B cell (primary cell): Measurements from ENCODE around the gene IRGQ. TPM values are rescaled to one million over a fixed set of nuclear protein-coding genes. Genes with fewer than 3 reads are reported as not detected.

Experiments used
- ATAC-seq: fragments of 200-7000 bp; cut with Tn5 transposase; one replicate; pipeline ENCODE4 v1.10.0; 2021; ENCODE audit warnings: low read depth, mild to moderate bottlenecking, moderate number of reproducible peaks, moderate library complexity
- CTCF ChIA-PET: fragments of 350-600 bp; sonication (Branson Sonifier 250); formaldehyde crosslinking; loops from one replicate; lab custom pipeline; 2021; ENCODE audit warnings: antibody characterized with exemption, inconsistent platforms; lab: Charles Lee
- POLR2A ChIA-PET: fragments of 350-600 bp; sonication (Branson Sonifier 250); formaldehyde crosslinking; loops from one replicate; lab custom pipeline; 2021; ENCODE audit warnings: antibody characterized with exemption; lab: Charles Lee
- DNase-seq: peaks from one replicate; pipeline ENCODE4 v3.0.0; 2013
- H2AFZ ChIP-seq: 2 replicates; pipeline ENCODE4 v1.6.1; 2012; ENCODE audit warnings: mild to moderate bottlenecking, low read depth, low read length; ENCODE audit not compliant: insufficient read depth, poor library complexity, severe bottlenecking
- H3K27ac ChIP-seq, 2 donors: 1 replicate in 1 of 2; 2 replicates in 1 of 2; pipeline ENCODE4 v1.5.1; 2012 to 2013; ENCODE audit warnings: low read length in 2 of 2, mild to moderate bottlenecking in 2 of 2, moderate library complexity in 1 of 2
- H3K27me3 ChIP-seq, 4 experiments: fragments of 200-600 bp in 1 of 4; sonication (generic) in 1 of 4; replicated peaks in 1 of 4; 1 replicate in 2 of 4; 2 replicates in 2 of 4; pipeline versions ENCODE4 v1.6.1 to v1.7.0; 2013 to 2016; ENCODE audit warnings: low read length in 3 of 4, mild to moderate bottlenecking in 2 of 4, mixed read lengths in 1 of 4, moderate library complexity in 1 of 4; ENCODE audit not compliant: insufficient read depth in 4 of 4, control insufficient read depth in 3 of 4; ENCODE audit errors: control extremely low read depth in 1 of 4
- H3K36me3 ChIP-seq, 2 experiments: replicated peaks in 1 of 2; 1 replicate in 1 of 2; 2 replicates in 1 of 2; pipeline versions ENCODE4 v1.6.1 to v1.7.1; 2013; ENCODE audit warnings: low read length in 1 of 2; ENCODE audit not compliant: insufficient read depth in 2 of 2, control insufficient read depth in 1 of 2; ENCODE audit errors: control extremely low read depth in 1 of 2, extremely low read depth in 1 of 2
- H3K4me1 ChIP-seq, 2 donors: fragments of 200-600 bp in 1 of 2; sonication (generic) in 1 of 2; 1 replicate in 1 of 2; 2 replicates in 1 of 2; pipeline versions ENCODE4 v1.5.1 to v1.6.1; 2013 to 2017; ENCODE audit warnings: low read length in 2 of 2; ENCODE audit not compliant: control insufficient read depth in 2 of 2, insufficient read depth in 2 of 2
- H3K4me2 ChIP-seq: replicated peaks from 2 replicates; pipeline ENCODE3; 2012; ENCODE audit warnings: mild to moderate bottlenecking, low read depth, low read length; ENCODE audit not compliant: poor library complexity, severe bottlenecking
- H3K4me3 ChIP-seq, 5 experiments: fragments of 200-600 bp in 1 of 5; sonication (generic) in 1 of 5; 1 replicate in 3 of 5; 2 replicates in 2 of 5; pipeline versions ENCODE4 v1.5.1 to v1.7.0; 2011 to 2016; ENCODE audit warnings: low read length in 4 of 5, mild to moderate bottlenecking in 4 of 5, low read depth in 2 of 5, control low read depth in 1 of 5, moderate library complexity in 1 of 5; ENCODE audit not compliant: insufficient read depth in 1 of 5; ENCODE audit errors: control extremely low read depth in 1 of 5, extremely low read depth in 1 of 5
- H3K79me2 ChIP-seq: fragments of 200-600 bp; sonication (generic); one replicate; pipeline ENCODE4 v1.6.0; 2016; ENCODE audit warnings: low read length; ENCODE audit not compliant: control insufficient read depth, insufficient read depth
- H3K9ac ChIP-seq: fragments of 200-600 bp; sonication (generic); 2 replicates; pipeline ENCODE4 v1.6.1; 2017; ENCODE audit warnings: mild to moderate bottlenecking, low read length, moderate library complexity
- H3K9me3 ChIP-seq, 3 donors: one replicate each; pipeline versions ENCODE4 v1.6.1 to v1.7.1; 2013; ENCODE audit warnings: low read length in 2 of 3; ENCODE audit not compliant: control insufficient read depth in 2 of 3, insufficient read depth in 1 of 3; ENCODE audit errors: control extremely low read depth in 1 of 3
- H4K20me1 ChIP-seq: 2 replicates; pipeline ENCODE4 v1.6.0; 2012; ENCODE audit warnings: mild to moderate bottlenecking, low read length; ENCODE audit not compliant: insufficient read depth, control insufficient read depth, poor library complexity, severe bottlenecking
- H3K27ac Mint-ChIP-seq: one replicate; pipeline ENCODE4 v1.8.0; 2021; ENCODE audit warnings: mixed read lengths
- H3K27me3 Mint-ChIP-seq: one replicate; pipeline ENCODE4 v1.8.0; 2021; ENCODE audit warnings: mixed read lengths
- H3K4me1 Mint-ChIP-seq: one replicate; pipeline ENCODE4 v1.8.0; 2021; ENCODE audit warnings: mixed read lengths
- H3K4me3 Mint-ChIP-seq: one replicate; pipeline ENCODE4 v1.8.0; 2021; ENCODE audit warnings: mixed read lengths
- H3K9me3 Mint-ChIP-seq: one replicate; pipeline ENCODE4 v1.8.0; 2022; ENCODE audit warnings: mixed read lengths; ENCODE audit not compliant: insufficient read depth
- CTCF ChIP-seq: fragments of 200-600 bp; IDR thresholded peaks from one replicate; pipeline ENCODE4 v1.8.0; 2022; ENCODE audit warnings: antibody characterized with exemption, mild to moderate bottlenecking
- EZH2 ChIP-seq: IDR thresholded peaks from 2 replicates; pipeline ENCODE4 v1.6.1; 2012; ENCODE audit warnings: borderline replicate concordance, low read depth, mild to moderate bottlenecking, moderate library complexity, low read length; ENCODE audit not compliant: insufficient read depth, poor library complexity, severe bottlenecking
- WGBS: methylation state at CpG from one replicate; pipeline ENCODE4 v1.1.5; 2013; ENCODE audit warnings: missing lambda C conversion rate; ENCODE audit not compliant: insufficient coverage; 5-methylcytosine and 5-hydroxymethylcytosine counted together
- intact Hi-C: fragments of 100-400 bp; cut with micrococcal nuclease; formaldehyde crosslinking; loops from one replicate; pipeline ENCODE4 v1.10.0; 2022
- polyA plus RNA-seq: library from polyadenylated mRNA; depleted of rRNA; stranded (reverse); fragments of >200 nt; gene quantifications from 2 replicates; pipeline ENCODE4 v1.2.3, GENCODE V29; 2012
- total RNA-seq, 2 donors: library from RNA; stranded (reverse); fragments of 120-200 nt in 1 of 2; gene quantifications; 1 replicate in 1 of 2; 2 replicates in 1 of 2; pipeline versions ENCODE4 v1.2.3 to v1.2.4, GENCODE V29; 2013 to 2022

The IRGQ gene
- total and polyA plus RNA-seq, 2 donors (not counting 1 experiment from before 2014, with no cell fraction given): 20.3 to 22.6 TPM

DNA sequence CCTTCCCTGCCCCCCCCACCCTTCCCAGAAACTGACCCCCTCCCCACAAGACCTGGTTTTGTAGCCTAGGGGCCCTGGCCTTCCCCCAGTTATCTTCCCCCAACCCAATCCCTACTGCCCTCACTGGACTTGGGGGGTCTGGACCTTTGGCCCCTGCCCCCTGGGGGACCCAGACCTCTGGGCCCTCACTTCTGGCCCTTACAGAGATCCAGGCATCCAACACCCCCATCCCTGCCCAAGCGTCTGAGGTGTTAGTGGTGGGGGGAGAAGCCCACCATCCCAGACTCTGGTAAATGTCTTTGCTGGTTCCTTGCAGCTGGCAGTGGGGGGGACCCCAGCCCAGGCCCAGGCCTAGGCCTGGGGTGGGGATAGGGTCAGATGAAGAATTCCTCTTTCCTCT, 27.0 kb upstream of the IRGQ start:
- H3K27ac Mint-ChIP-seq: no peak overlapping the region
- WGBS: no CpG with 5 or more reads among the region's 1 CpG
- DNase-seq: no peak

More for the DNA sequence above, 27.0 kb upstream of the IRGQ start:
- Histone ChIP-seq H3K27ac (no peak overlapping the region), H2AFZ (no peak overlapping the region), H3K4me3 (no peak overlapping the region), H3K79me2 (peaks cover 8% of the 10 kb centered on the region), H3K27me3 (peaks cover 0 to 14% (median 7%) of the 10 kb centered on the region in 4 experiments), H3K4me1 (peaks cover 20 to 22% of the 10 kb centered on the region in 2 donors), H3K4me2 (no peak overlapping the region), H3K9me3 (peaks cover 0 to 28% (median 0%) of the 10 kb centered on the region in 3 donors), H3K36me3 (no peaks in the 10 kb centered on the region), H3K9ac (no peak overlapping the region), H4K20me1 (peaks cover 16% of the 10 kb centered on the region)
- peaks cover 29% of the 10 kb centered on the region for H3K4me1 Mint-ChIP-seq
- CTCF ChIA-PET: no interaction called here
- no peak overlapping the region for H3K4me3 Mint-ChIP-seq
- H3K27me3 Mint-ChIP-seq: peaks cover 15% of the 10 kb centered on the region
- no peaks in the 10 kb centered on the region for H3K9me3 Mint-ChIP-seq
- POLR2A ChIA-PET: interaction anchor here (0.7 kb wide), 1 partner anchor 183 kb away, joined by 3 read pairs; no protein-coding TSS in a partner anchor
- TF ChIP-seq EZH2 (no peak), CTCF (no peak)
- no peak for ATAC-seq
- intact Hi-C loops: no loop called here
